Activated CD4-positive, alpha-beta T cell treated with anti-CD3 and anti-CD28 coated beads, Interleukin-2, amount 10 ng/mL, durations not matched to agents 24 days and 14 days (primary cell): ENCODE data around the gene FBN1. TPM values are rescaled to one million over a fixed set of nuclear protein-coding genes. Genes with fewer than 3 reads are reported as not detected.

Experiments used
- DNase-seq: peaks from one replicate; pipeline ENCODE4 v3.0.0; 2022
- H3K27ac Mint-ChIP-seq: one replicate; pipeline ENCODE4 v1.8.0; 2022; ENCODE audit warnings: mild to moderate bottlenecking, mixed read lengths
- H3K27me3 Mint-ChIP-seq: one replicate; pipeline ENCODE4 v1.8.0; 2022; ENCODE audit warnings: mixed read lengths
- H3K36me3 Mint-ChIP-seq: one replicate; pipeline ENCODE4 v1.8.0; 2022; ENCODE audit warnings: low read depth, mild to moderate bottlenecking, mixed read lengths
- H3K4me1 Mint-ChIP-seq: one replicate; pipeline ENCODE4 v1.8.0; 2021; ENCODE audit warnings: mixed read lengths
- H3K4me3 Mint-ChIP-seq: one replicate; pipeline ENCODE4 v1.8.0; 2022; ENCODE audit warnings: mild to moderate bottlenecking, moderate library complexity, mixed read lengths
- H3K9me3 Mint-ChIP-seq: one replicate; pipeline ENCODE4 v1.8.0; 2021; ENCODE audit warnings: mixed read lengths
- intact Hi-C: fragments of 100-400 bp; cut with micrococcal nuclease; formaldehyde crosslinking; loops from one replicate; pipeline ENCODE4 v1.15.1; 2023
- total RNA-seq: library from RNA; stranded (reverse); gene quantifications from 2 replicates; pipeline ENCODE4 v1.2.3, GENCODE V29; 2022

The FBN1 gene
- total RNA-seq, 1 donor from 2014 or later = 1.0 TPM

GRCh38 chr15:48458876-48459275 lies 186.6 kb downstream of the FBN1 start:
- H3K27me3 Mint-ChIP-seq = no peaks in the 10 kb centered on the region
- no peaks in the 10 kb centered on the region for H3K36me3 Mint-ChIP-seq
- no peak overlapping the region for H3K4me3 Mint-ChIP-seq
- no peaks in the 10 kb centered on the region for H3K4me1 Mint-ChIP-seq
- intact Hi-C loops = no loop called here
- no peak for DNase-seq
- no peak overlapping the region for H3K27ac Mint-ChIP-seq
- no peaks in the 10 kb centered on the region for H3K9me3 Mint-ChIP-seq

GRCh38 chr15:48456134-48456533 lies 189.4 kb downstream of the FBN1 start:
- Mint-ChIP-seq H3K36me3 (no peaks in the 10 kb centered on the region), H3K9me3 (no peaks in the 10 kb centered on the region), H3K27ac (no peak overlapping the region), H3K4me3 (no peak overlapping the region), H3K4me1 (no peaks in the 10 kb centered on the region), H3K27me3 (no peaks in the 10 kb centered on the region)
- DNase-seq = no peak
- intact Hi-C loops = no loop called here

DNA sequence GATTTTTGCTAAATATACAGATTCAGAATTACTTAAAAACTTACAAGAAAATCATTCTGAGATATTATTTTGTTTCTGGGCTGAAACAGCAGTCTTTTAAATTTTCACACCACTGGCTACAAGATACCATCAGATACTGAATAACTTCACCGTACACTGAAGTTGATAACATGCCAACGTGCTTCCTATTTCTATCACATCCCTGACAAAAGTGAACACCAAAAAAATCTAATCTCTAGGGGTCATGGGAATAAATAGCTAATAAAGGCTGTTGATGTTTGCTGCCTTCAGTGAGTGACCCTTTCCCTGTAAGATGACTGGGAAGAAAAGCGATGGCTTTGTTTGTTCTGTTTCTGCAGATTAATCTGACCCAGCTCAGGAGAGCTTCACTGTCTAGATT lies 193.8 kb downstream of the FBN1 start:
- H3K4me3 Mint-ChIP-seq = no peak overlapping the region
- no peaks in the 10 kb centered on the region for H3K4me1 Mint-ChIP-seq
- intact Hi-C loops = no loop called here
- no peaks in the 10 kb centered on the region for H3K36me3 Mint-ChIP-seq
- H3K9me3 Mint-ChIP-seq = no peaks in the 10 kb centered on the region
- H3K27me3 Mint-ChIP-seq = no peaks in the 10 kb centered on the region
- no peak overlapping the region for H3K27ac Mint-ChIP-seq
- no peak for DNase-seq

DNA sequence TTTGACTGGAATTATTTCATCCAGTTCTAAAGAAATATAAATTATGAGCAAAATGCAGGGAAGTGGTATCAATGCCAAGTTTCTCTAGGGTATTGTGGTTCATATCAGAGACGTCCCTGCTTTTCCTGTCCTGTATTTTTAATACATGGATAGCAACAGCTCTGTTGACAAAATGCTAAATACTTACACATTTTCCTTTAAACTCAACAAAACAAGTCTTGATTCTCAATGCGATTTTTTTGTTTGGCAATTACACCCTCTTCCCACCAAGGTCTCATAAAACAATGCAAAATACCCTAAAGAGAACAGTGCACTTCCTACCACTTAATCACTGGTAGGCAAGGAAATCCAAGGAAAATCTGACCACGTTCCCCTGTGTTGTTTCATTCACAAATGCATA lies 194.3 kb downstream of the FBN1 start:
- intact Hi-C loops = no loop called here
- no peaks in the 10 kb centered on the region for H3K9me3 Mint-ChIP-seq

GRCh38 chr15:48449734-48450133 lies 195.8 kb downstream of the FBN1 start:
- no peak overlapping the region for H3K4me3 Mint-ChIP-seq
- no peaks in the 10 kb centered on the region for H3K27me3 Mint-ChIP-seq
- DNase-seq = no peak
- no peaks in the 10 kb centered on the region for H3K9me3 Mint-ChIP-seq
- no peaks in the 10 kb centered on the region for H3K36me3 Mint-ChIP-seq
- intact Hi-C loops = no loop called here
- H3K4me1 Mint-ChIP-seq = no peaks in the 10 kb centered on the region
- H3K27ac Mint-ChIP-seq = no peak overlapping the region

More for the DNA sequence above, 194.3 kb downstream of the FBN1 start:
- Mint-ChIP-seq H3K4me3 (no peak overlapping the region), H3K27ac (no peak overlapping the region), H3K27me3 (no peaks in the 10 kb centered on the region), H3K36me3 (no peaks in the 10 kb centered on the region), H3K4me1 (no peaks in the 10 kb centered on the region)
- DNase-seq = no peak

DNA sequence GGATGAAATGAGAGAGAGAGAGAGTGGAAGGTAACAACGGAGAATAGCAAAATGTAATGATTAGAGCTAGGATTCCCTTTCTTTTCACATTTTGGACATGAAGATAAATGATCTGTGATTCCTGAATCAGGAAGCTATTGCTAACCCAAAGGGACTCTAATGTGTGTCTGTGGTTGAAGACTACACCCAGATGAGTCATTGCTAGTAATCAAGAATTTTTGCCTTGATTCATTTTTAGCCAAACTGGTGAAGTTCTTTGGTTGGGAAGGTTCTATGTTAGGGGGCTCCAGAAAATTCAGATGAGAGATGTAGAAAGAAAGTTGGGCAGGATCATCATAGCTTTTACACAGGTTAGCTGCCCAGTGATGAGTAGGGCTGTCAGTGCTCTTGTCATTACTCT lies 197.9 kb downstream of the FBN1 start:
- no peaks in the 10 kb centered on the region for H3K27me3 Mint-ChIP-seq
- DNase-seq = no peak
- H3K36me3 Mint-ChIP-seq = no peaks in the 10 kb centered on the region
- H3K27ac Mint-ChIP-seq = no peak overlapping the region
- H3K4me3 Mint-ChIP-seq = no peak overlapping the region
- no peaks in the 10 kb centered on the region for H3K9me3 Mint-ChIP-seq
- no peaks in the 10 kb centered on the region for H3K4me1 Mint-ChIP-seq
- intact Hi-C loops = no loop called here

- Mint-ChIP-seq H3K4me1 (no peaks in the 10 kb centered on the region), H3K27me3 (no peaks in the 10 kb centered on the region), H3K36me3 (no peaks in the 10 kb centered on the region), H3K27ac (no peak overlapping the region), H3K4me3 (no peak overlapping the region), H3K9me3 (no peaks in the 10 kb centered on the region)
- intact Hi-C loops = no loop called here
- DNase-seq = no peak
Observed at GRCh38 chr15:48447058-48447457, 198.5 kb downstream of the FBN1 start.

DNA sequence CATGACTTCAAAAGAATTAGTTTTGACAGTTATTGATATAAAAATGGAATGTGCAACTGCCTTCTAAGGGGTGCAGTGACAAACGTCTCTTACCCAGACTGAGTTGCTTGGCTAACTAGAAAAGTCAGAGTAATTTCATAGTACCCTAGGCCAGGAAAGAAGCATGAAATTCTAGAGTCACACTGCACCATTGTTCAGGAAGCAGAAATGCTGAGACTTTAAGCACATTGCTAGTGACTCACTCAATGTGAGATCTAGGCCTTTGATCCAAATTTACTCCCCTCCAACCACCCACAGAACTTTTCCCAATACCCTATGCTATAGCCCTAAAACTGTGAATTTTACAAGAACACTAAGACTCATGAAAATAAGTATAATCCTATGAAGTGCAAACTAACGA lies 203.5 kb downstream of the FBN1 start:
- Mint-ChIP-seq H3K9me3 (no peaks in the 10 kb centered on the region), H3K27me3 (peaks cover 2% of the 10 kb centered on the region), H3K36me3 (no peaks in the 10 kb centered on the region), H3K4me3 (no peak overlapping the region), H3K4me1 (no peaks in the 10 kb centered on the region), H3K27ac (no peak overlapping the region)
- no peak for DNase-seq
- intact Hi-C loops = no loop called here

DNA sequence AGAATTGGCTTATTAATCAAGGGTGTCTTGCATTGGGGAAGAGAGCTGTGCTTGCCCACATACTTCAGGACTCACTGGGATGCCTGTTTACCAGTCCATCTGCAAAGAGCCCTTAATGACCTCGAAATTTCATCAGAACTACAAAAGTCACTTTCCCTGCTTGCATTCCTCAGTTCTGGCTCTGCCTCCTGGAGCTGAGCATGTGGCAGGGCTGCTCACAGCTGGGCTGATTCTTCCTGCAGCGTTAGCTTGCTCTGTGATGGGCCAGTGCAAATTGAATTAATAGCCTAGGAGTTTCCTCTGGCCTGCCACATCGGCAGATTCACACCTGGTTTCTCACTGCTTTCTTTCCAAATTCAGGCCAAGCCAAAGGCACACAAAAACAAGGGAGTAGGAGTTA lies 205.4 kb downstream of the FBN1 start:
- H3K4me1 Mint-ChIP-seq = no peaks in the 10 kb centered on the region
- H3K9me3 Mint-ChIP-seq = no peaks in the 10 kb centered on the region
- no peak overlapping the region for H3K4me3 Mint-ChIP-seq
- H3K27me3 Mint-ChIP-seq = peaks cover 2% of the 10 kb centered on the region
- H3K27ac Mint-ChIP-seq = no peak overlapping the region
- DNase-seq = no peak
- no peaks in the 10 kb centered on the region for H3K36me3 Mint-ChIP-seq
- intact Hi-C loops = no loop called here

GRCh38 chr15:48437178-48437577 lies 208.3 kb downstream of the FBN1 start:
- H3K9me3 Mint-ChIP-seq = no peaks in the 10 kb centered on the region
- H3K4me1 Mint-ChIP-seq = no peaks in the 10 kb centered on the region
- no peaks in the 10 kb centered on the region for H3K36me3 Mint-ChIP-seq
- no peak for DNase-seq
- H3K27ac Mint-ChIP-seq = no peak overlapping the region
- intact Hi-C loops = no loop called here
- peaks cover 2% of the 10 kb centered on the region for H3K27me3 Mint-ChIP-seq
- H3K4me3 Mint-ChIP-seq = no peak overlapping the region

DNA sequence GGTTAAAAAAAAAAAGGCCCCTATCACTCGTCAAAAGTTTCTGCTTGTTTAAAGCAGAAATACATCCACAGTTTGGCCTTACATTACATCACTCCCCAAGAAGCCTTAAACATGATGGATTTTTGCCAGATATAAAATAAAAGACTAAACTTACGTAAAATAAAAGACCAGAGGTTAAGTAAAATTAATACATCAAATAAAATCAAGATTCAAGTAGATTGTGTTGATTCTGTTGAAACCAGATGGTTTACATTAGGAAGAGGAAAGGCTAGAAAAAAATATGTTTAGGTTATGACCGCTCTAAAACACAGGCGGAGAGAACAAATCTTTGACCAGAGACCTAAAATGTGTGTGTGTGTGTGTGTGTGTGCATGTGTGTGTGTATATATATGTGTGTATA lies 210.2 kb downstream of the FBN1 start:
- Mint-ChIP-seq H3K4me3 (no peak overlapping the region), H3K27ac (no peak overlapping the region), H3K9me3 (no peaks in the 10 kb centered on the region), H3K36me3 (no peaks in the 10 kb centered on the region), H3K27me3 (peaks cover 2% of the 10 kb centered on the region), H3K4me1 (no peaks in the 10 kb centered on the region)
- intact Hi-C loops = no loop called here
- no peak for DNase-seq

DNA sequence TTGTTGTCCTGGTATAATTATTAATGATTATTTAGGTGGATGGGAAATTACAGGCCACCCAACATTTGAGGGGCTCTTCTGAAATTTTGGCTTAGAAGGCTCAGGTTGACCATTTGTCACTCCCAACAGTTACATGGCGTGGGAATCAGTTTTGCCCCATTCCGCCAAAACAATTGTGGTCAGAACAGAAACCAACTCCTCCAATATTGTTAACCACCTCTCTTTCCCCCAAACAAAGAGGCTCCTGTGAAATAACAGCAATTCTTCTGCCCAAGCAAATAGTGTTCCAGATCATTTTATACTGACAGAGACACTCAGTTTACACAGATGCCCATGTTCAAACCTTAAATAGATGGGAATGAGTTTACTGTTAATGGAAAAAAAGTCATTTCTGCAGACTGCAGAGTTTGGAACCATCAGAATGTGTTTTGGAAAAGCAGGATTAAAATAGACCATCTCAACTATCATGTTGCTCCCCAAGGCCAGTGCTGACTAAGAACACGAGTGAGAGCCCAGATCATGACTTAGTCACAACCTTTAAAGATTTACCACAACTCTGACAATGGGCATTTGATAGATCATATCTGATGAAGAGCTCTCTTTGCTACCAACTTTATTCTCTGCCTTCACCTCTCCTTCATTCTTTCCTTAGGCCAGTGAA lies 212.2 kb downstream of the FBN1 start:
- no peak for DNase-seq
- no peaks in the 10 kb centered on the region for H3K4me1 Mint-ChIP-seq
- H3K36me3 Mint-ChIP-seq = no peaks in the 10 kb centered on the region
- no peaks in the 10 kb centered on the region for H3K9me3 Mint-ChIP-seq
- no peaks in the 10 kb centered on the region for H3K27me3 Mint-ChIP-seq
- intact Hi-C loops = no loop called here
- no peak overlapping the region for H3K4me3 Mint-ChIP-seq
- no peak overlapping the region for H3K27ac Mint-ChIP-seq

- Mint-ChIP-seq H3K4me1 (no peaks in the 10 kb centered on the region), H3K27ac (no peak overlapping the region), H3K36me3 (no peaks in the 10 kb centered on the region), H3K27me3 (no peaks in the 10 kb centered on the region), H3K4me3 (no peak overlapping the region), H3K9me3 (no peaks in the 10 kb centered on the region)
- intact Hi-C loops = no loop called here
- no peak for DNase-seq
Observed at GRCh38 chr15:48432688-48433087, 212.8 kb downstream of the FBN1 start.

DNA sequence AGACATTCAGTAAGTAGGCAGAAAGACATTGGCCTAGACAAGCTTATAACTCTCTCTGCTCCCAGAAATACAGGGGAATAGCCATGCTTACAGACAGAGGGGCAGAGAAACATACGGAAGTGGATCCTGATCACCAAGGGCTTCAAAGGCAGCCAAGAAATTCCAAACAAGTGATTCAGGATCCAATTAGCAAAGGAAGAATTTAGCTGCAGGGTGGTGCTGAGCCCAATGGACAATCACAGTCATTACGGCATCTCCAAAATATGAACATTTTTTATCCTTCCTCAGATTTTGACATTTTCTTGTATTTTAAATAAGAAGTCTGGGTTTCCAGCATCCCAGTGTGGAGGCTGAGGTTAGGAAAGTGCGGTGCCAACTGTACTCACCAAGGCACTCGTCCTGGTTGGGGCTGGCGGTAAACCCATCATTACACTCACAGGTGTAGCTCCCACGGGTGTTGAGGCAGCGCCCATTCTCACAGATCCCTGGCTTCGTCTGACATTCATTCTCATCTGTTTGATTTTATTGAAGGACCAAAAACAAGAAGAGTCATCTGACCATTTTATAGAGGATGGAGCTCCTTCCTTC lies 217.5 kb downstream of the FBN1 start:
- Mint-ChIP-seq H3K27ac (no peak overlapping the region), H3K4me1 (no peaks in the 10 kb centered on the region), H3K9me3 (no peaks in the 10 kb centered on the region), H3K27me3 (no peaks in the 10 kb centered on the region), H3K4me3 (no peak overlapping the region), H3K36me3 (no peaks in the 10 kb centered on the region)
- intact Hi-C loops = no loop called here
- no peak for DNase-seq

GRCh38 chr15:48427479-48427878 lies 218.0 kb downstream of the FBN1 start:
- Mint-ChIP-seq H3K36me3 (no peaks in the 10 kb centered on the region), H3K9me3 (no peaks in the 10 kb centered on the region), H3K4me3 (no peak overlapping the region), H3K4me1 (no peaks in the 10 kb centered on the region), H3K27ac (no peak overlapping the region), H3K27me3 (no peaks in the 10 kb centered on the region)
- DNase-seq = no peak
- intact Hi-C loops = no loop called here
